Bronchial epithelial cell (primary cell): ENCODE measurements around the gene RIN1. TPM values are rescaled to one million over a fixed set of nuclear protein-coding genes. Genes with fewer than 3 reads are reported as not detected.
"Not testable (repeated sequence)": the region's sequence is repeated elsewhere in the genome, so short reads cannot be mapped to it uniquely, and the experiment has no call there.

Experiments used
- DNase-seq: peaks from one replicate; pipeline ENCODE4 v3.0.0-alpha.2; 2010; ENCODE audit warnings: low read depth
- FAIRE-seq: peaks from 2 replicates; lab custom pipeline; 2011; peaks lifted over from hg19 to GRCh38; lab: Jason Lieb, UNC
- H3K27me3 ChIP-seq: 2 replicates; pipeline ENCODE4 v1.5.1; 2011; ENCODE audit warnings: low read length; ENCODE audit not compliant: control insufficient read depth, insufficient read depth
- H3K36me3 ChIP-seq: 2 replicates; pipeline ENCODE4 v1.5.1; 2011; ENCODE audit warnings: low read length; ENCODE audit not compliant: control insufficient read depth, insufficient read depth
- H3K4me3 ChIP-seq: 2 replicates; pipeline ENCODE4 v1.5.1; 2011; ENCODE audit warnings: mild to moderate bottlenecking, low read depth, low read length, control low read depth
- CTCF ChIP-seq: IDR thresholded peaks from 2 replicates; pipeline ENCODE4 v1.5.1; 2011; ENCODE audit warnings: mild to moderate bottlenecking, moderate library complexity, low read length, control low read depth, inconsistent platforms; ENCODE audit not compliant: insufficient read depth, severe bottlenecking
- total RNA-seq: library from RNA; depleted of rRNA; stranded (reverse); fragments of >200 nt; gene quantifications from 2 replicates; pipeline ENCODE4 v1.2.1, GENCODE V29; 2014

Gene RIN1
- total RNA-seq, 1 donor from 2014 or later = 19.0 TPM

DNA sequence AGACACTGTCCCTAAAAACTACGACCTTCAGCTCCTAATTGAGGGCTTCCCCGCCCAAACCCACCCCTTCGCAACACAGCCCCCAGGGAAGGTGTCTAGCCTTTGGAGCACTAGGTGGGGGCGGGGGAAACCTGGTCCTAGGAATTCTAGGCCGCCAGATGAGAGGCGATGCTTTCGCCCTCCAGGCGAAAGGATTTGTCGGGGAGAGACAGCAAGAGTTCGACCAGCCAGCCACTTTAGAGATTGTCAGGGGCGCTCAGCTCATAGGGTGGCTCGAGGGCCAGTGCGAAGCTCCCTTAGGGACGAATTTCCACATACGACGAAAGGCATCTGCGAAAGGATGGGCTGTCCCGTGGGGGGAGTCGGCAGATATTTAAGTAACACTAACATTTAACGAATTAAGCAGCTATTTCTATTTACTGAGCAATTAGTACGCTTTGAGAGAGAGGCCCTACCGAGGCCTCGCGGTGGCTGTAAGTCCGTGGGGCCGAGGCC lies 24.7 kb downstream of the RIN1 start:
- peak overlapping the region; percentile 55 for H3K4me3 ChIP-seq
- H3K27me3 ChIP-seq = peaks cover 2% of the 10 kb centered on the region
- H3K36me3 ChIP-seq = no peaks in the 10 kb centered on the region
- FAIRE-seq = no peak
- no peak for TF ChIP-seq CTCF
- no peak for DNase-seq

DNA sequence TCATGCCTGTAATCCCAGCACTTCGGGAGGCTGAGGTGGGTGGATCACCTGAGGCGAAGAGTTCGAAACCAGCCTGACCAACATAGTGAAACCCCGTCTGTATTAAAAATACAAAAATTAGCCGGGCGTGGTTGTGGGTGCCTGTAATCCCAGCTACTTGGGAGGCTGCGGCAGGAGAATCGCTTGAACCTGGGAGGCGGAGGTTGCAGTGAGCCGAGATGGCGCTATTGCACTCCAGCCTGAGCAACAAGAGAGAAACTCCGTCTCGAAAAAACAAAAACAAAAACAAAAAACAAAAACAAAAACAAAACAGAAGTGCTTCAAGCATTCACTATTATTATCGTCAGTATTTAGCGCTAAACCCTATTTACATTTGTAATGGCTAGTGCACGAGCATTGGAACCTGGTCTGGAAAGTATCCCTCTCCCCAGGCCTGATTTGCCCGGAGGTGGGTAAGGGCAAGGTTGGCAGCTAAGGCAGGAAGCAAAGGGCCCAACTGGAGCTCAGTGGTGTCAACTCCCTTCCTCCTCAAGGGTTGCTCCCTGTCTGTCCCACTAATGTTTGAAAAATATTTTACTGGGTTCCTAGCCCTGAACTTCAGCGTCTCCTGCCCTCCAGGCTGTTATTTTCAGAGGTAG lies 25.3 kb downstream of the RIN1 start:
- DNase-seq, FAIRE-seq, H3K36me3 ChIP-seq: not testable (repeated sequence)

DNA sequence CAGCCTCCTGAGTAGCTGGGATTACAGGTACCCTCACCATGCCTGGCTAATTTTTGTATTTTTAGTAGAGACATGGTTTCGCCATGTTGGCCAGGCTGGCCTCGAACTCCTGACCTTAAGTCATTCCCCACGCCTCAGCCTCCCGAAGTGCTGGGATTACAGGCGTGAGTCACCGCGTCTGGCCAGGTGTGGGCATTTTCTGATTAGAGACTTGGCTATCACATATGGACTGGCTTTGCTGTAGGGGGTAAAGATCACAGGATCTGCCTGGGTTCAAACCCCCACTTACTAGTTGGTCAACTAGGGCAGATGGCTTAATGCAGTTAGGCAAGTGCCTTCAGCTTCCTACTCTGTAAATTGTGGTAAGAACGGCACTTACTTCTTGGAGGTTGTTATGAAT lies 25.9 kb downstream of the RIN1 start:
- no peak for TF ChIP-seq CTCF

More for the DNA sequence above, 25.3 kb downstream of the RIN1 start:
- H3K27me3 ChIP-seq, H3K4me3 ChIP-seq: not testable (repeated sequence)

GRCh38 chr11:66309475-66309874 lies 26.8 kb downstream of the RIN1 start:
- no peak for FAIRE-seq
- H3K4me3 ChIP-seq = no peak overlapping the region

More for the DNA sequence above, 25.9 kb downstream of the RIN1 start:
- Histone ChIP-seq H3K27me3 (no peaks in the 10 kb centered on the region), H3K4me3 (no peak overlapping the region), H3K36me3 (no peaks in the 10 kb centered on the region)
- DNase-seq = no peak
- FAIRE-seq = no peak

GRCh38 chr11:66302656-66303055 lies 33.6 kb downstream of the RIN1 start:
- Histone ChIP-seq H3K27me3 (no peaks in the 10 kb centered on the region), H3K36me3 (no peaks in the 10 kb centered on the region), H3K4me3 (no peak overlapping the region)
- no peak for TF ChIP-seq CTCF
- FAIRE-seq (no peak), DNase-seq (no peak)

More at GRCh38 chr11:66309475-66309874, 26.8 kb downstream of the RIN1 start:
- no peak for TF ChIP-seq CTCF
- Histone ChIP-seq H3K27me3 (no peaks in the 10 kb centered on the region), H3K36me3 (no peaks in the 10 kb centered on the region)
- no peak for DNase-seq

- FAIRE-seq (peak; percentile 81), DNase-seq (no peak)
- Histone ChIP-seq H3K27me3 (no peaks in the 10 kb centered on the region), H3K36me3 (no peaks in the 10 kb centered on the region), H3K4me3 (no peak overlapping the region)
- no peak for TF ChIP-seq CTCF
Measured at GRCh38 chr11:66299186-66299585, 37.0 kb downstream of the RIN1 start.
